Measurements from ENCODE around the gene ZBTB46.

DNA sequence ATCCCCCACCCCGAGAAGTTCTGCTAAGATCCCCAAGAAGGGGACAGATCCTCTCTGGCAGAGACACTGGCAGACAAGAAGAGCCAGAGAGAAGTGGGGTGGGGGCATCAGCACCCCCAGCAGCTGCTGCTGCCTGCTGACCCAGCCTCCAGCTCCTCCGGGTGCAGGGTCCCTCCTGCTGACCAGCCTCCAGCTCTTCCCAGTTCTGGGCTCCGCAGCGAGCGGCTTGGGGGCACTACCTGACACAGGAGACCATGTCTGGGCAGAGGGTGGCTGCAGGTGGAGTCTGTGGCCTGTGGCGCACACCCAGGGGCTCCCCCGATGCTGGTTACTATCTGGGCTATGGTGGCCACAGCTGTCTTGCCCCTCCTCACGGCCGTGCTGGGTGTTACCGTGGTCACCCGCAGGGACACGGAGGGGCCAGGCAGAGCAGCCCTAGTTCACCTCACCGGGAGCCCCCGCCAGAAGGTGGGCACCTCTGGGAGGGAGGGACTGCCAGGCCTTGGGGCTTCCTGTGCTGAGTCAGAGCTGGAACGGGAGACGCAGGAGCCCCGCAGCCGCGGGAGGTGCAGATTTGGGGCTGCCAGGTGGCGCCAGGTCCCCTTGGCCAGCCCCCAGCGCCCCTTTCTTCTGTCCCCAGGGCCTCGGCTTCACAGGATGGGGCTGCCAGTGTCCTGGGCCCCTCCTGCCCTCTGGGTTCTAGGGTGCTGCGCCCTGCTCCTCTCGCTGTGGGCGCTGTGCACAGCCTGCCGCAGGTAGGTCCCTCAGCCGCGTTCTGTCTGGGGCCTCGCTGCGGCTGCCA lies 94.0 kb downstream of the ZBTB46 start:
- no peak for TF ChIP-seq POLR2AphosphoS5 (IDR thresholded peaks at IDR 0.05; ENCODE audit: low read depth, low read length)
- TF ChIP-seq TAF1 (IDR thresholded peaks at IDR 0.05; ENCODE audit: borderline replicate concordance, insufficient read depth, low read length), result no peak
- no peak for TF ChIP-seq SIN3A (IDR thresholded peaks at IDR 0.05; ENCODE audit: borderline replicate concordance, insufficient read depth, low read length)
- no peak for TF ChIP-seq REST (IDR thresholded peaks at IDR 0.05; ENCODE audit: insufficient read depth in 1 of 2, low read depth in 2 of 2, low read length in 2 of 2)
